ENCODE results near the gene ZFP82.

ZFP82 gene

GRCh38 chr19:36371886-36372285, 46.6 kb downstream of the ZFP82 start:
- DNase-seq = no peak

GRCh38 chr19:36363845-36364244, 54.6 kb downstream of the ZFP82 start:
- DNase-seq = no peak
